HFFc6 (cell line): ENCODE results near the gene VIPR2. TPM values are rescaled to one million over a fixed set of nuclear protein-coding genes. Genes with fewer than 3 reads are reported as not detected.

ENCODE experiments used
- DNase-seq: peaks from one replicate; pipeline ENCODE4 v3.0.0-alpha.2; 2018
- H3K27ac Mint-ChIP-seq: 2 replicates; pipeline ENCODE4 v1.8.0; 2020; ENCODE audit warnings: mild to moderate bottlenecking, mixed read lengths
- H3K27me3 Mint-ChIP-seq: 2 replicates; pipeline ENCODE4 v1.8.0; 2021; ENCODE audit warnings: mild to moderate bottlenecking, moderate library complexity, mixed read lengths; ENCODE audit not compliant: insufficient read depth
- H3K36me3 Mint-ChIP-seq: 2 replicates; pipeline ENCODE4 v1.8.0; 2021; ENCODE audit warnings: low read depth, mixed read lengths
- H3K4me1 Mint-ChIP-seq: 2 replicates; pipeline ENCODE4 v1.8.0; 2020; ENCODE audit warnings: low read depth, mixed read lengths
- H3K4me3 Mint-ChIP-seq: 2 replicates; pipeline ENCODE4 v1.8.0; 2020; ENCODE audit warnings: mild to moderate bottlenecking, moderate library complexity, mixed read lengths
- H3K9me3 Mint-ChIP-seq: 2 replicates; pipeline ENCODE4 v1.8.0; 2020; ENCODE audit warnings: mild to moderate bottlenecking, mixed read lengths
- total RNA-seq, 6 experiments: library from RNA; stranded (reverse); fragmentation: NEBNext Ultra II Directional; extraction: Animal tissue kit (Norgen Biotek cat#: 25700); gene quantifications; 2 replicates in 1 of 6; 3 replicates in 5 of 6; pipeline ENCODE4 v1.2.3, GENCODE V29; 2021
- TF ChIP-seq, protein P1 (sequence below): fragments of 200-600 bp; sonication (generic); IDR thresholded peaks from 2 replicates; pipeline ENCODE4 v1.5.0; 2021; ENCODE audit warnings: antibody characterized with exemption, mild to moderate bottlenecking

The VIPR2 gene
- total RNA-seq, 6 experiments from 2014 or later, result not detected

DNA sequence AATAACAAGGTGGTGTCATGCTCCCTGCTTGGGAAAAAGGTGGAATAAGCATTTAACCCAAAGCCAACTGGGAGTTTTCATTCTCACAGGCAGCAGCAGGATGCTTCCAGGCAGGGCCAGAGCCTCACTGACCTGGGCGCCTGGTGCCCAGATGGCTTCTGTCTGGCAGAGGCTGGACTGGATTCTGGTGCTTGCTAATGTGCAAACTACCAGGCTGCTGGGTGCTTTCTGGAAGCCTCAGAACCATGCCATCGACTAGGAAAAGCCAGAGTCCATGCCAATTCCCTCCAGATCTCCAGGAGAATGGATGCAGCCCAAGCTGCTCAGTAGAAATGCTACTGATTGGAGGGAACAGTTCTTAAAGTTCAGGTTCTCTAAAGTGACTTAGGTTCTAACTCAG lies 36.2 kb downstream of the VIPR2 start:
- TF ChIP-seq, protein P1, sequence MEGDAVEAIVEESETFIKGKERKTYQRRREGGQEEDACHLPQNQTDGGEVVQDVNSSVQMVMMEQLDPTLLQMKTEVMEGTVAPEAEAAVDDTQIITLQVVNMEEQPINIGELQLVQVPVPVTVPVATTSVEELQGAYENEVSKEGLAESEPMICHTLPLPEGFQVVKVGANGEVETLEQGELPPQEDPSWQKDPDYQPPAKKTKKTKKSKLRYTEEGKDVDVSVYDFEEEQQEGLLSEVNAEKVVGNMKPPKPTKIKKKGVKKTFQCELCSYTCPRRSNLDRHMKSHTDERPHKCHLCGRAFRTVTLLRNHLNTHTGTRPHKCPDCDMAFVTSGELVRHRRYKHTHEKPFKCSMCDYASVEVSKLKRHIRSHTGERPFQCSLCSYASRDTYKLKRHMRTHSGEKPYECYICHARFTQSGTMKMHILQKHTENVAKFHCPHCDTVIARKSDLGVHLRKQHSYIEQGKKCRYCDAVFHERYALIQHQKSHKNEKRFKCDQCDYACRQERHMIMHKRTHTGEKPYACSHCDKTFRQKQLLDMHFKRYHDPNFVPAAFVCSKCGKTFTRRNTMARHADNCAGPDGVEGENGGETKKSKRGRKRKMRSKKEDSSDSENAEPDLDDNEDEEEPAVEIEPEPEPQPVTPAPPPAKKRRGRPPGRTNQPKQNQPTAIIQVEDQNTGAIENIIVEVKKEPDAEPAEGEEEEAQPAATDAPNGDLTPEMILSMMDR, result no peak
- H3K36me3 Mint-ChIP-seq, result no peaks in the 10 kb centered on the region
- H3K9me3 Mint-ChIP-seq, result peaks cover 31% of the 10 kb centered on the region
- DNase-seq, result no peak
- peaks cover 2% of the 10 kb centered on the region; the same call in 1 of the 2 replicates for H3K27me3 Mint-ChIP-seq
- no peak overlapping the region for H3K4me3 Mint-ChIP-seq
- H3K27ac Mint-ChIP-seq, result no peak overlapping the region
- H3K4me1 Mint-ChIP-seq, result no peaks in the 10 kb centered on the region

DNA sequence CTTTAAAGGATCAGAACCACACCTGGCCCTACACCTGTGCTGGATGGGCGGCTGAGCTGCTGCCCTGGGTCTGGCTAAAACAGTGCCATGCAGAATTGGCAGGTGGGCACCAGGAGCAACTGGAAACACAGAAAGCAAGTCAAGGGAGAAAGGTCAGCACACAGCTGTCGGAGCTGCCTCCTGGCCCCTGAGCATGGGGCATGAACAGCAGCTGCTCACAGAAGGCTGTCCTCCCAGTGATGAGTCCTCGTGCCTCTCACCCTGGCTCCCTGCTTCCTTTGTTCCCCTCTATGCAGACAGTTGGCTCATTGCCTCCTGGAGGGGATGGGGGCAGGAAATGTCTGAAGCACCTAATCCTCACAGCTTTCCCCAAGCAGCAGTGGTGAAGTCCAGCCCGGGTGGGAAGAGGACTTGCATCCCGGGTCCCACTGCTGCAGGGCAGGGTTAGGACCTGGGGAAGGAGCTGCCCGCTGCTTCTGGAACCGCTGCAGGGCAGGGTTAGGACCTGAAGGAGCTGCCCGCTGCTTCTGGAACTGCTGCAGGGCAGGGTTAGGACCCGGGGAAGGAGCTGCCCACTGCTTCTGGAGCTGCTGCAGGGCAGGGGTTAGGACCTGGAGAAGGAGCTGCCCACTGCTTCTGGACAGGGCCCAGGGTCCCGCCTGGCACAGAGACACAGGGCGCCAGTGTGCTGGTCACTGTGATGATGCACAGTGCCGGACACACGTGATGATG lies 37.3 kb downstream of the VIPR2 start:
- Mint-ChIP-seq H3K4me1 (no peaks in the 10 kb centered on the region), H3K4me3 (no peak overlapping the region), H3K9me3 (peaks cover 42% of the 10 kb centered on the region), H3K36me3 (peaks cover under 1% of the 10 kb centered on the region; the same call in 1 of the 2 replicates), H3K27me3 (peaks cover 2% of the 10 kb centered on the region; the same call in 1 of the 2 replicates), H3K27ac (no peak overlapping the region)
- no peak for DNase-seq
- TF ChIP-seq, protein P1, result no peak

DNA sequence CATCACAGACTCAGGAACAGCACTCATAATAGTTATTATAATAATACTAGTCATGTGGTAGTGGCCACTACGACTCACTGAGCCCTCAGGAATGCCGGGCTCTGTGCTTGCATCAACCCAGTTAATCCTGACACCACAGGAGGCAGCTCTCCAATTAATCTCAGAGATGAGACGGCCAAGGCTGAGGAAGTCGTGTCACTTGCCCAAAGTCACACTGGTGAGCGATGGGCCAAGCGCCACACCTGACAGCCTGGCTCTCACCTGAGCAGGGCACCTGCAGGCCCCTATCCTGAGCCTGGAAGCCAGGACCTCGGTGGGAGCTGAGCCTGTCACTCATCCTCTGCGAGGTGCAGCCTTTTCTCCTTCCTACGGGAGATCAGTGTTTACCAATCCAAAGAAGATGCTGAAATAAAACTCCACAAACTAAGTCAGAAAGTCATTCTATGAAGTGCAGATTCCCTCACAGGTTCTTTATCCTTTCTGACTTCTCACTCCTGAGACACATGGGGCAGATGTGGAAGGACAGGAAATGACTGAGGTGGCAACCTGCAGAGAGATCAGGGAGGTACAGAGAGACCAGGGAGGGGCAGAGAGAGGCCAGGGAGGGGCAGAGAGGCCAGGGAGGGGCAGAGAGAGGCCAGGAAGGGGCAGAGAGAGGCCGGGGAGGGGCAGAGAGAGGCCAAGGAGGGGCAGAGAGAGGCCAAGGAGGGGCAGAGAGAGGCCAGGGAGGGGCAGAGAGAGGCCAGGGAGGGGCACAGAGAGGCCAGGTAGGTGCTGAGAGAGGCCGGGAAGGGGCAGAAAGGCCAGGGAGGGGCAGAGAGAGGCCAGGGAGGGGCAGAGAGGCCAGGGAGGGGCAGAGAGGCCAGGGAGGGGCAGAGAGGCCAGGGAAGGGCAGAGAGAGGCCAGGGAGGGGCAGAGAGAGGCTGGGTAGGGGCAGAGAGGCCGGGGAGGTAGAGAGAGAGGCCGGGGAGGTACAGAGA lies 38.5 kb downstream of the VIPR2 start:
- Mint-ChIP-seq H3K27me3 (peaks cover 2% of the 10 kb centered on the region; the same call in 1 of the 2 replicates), H3K27ac (no peak overlapping the region), H3K4me3 (no peak overlapping the region), H3K36me3 (peaks cover 11% of the 10 kb centered on the region), H3K4me1 (no peaks in the 10 kb centered on the region), H3K9me3 (peaks cover 45% of the 10 kb centered on the region)
- TF ChIP-seq, protein P1, result no peak
- no peak for DNase-seq

DNA sequence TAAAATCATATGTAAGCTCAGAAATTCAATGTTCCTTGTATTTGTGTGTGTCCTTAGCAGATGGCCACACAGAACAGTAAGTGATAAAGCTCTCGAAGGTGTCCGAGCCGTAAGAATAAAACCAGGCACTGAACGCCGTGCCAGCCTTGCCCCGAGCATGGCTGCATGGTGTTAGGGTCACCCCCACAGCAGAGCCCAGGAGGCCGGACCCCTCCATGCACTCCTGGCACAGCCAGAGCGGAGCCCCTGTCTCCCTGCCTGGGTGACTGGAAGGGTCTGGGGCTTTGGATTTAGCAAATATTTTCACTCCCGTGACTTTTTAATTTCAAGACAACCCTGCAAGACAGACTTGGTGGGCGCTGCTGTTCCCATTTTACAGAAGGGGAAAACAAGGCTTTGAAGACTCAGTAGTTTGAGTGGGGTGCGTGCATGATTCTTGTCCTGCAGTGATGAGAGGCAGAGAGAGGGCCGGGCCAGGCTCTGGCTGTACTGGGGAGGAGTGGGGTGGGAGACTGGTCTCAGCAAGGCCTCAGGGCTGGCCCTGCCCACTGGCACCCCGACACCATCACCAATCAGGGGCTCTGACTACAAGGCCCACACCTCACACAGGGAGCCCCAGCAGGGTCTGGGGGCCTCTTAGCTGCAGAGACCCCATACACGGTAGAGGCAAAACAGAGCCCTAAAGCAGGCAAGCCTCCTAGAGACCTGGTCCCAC lies 39.4 kb downstream of the VIPR2 start:
- TF ChIP-seq, protein P1, result no peak
- Mint-ChIP-seq H3K4me3 (no peak overlapping the region), H3K27me3 (peaks cover 2% of the 10 kb centered on the region; the same call in 1 of the 2 replicates), H3K27ac (no peak overlapping the region), H3K9me3 (peaks cover 49% of the 10 kb centered on the region), H3K4me1 (no peaks in the 10 kb centered on the region), H3K36me3 (peaks cover 13% of the 10 kb centered on the region)
- no peak for DNase-seq
